ENCODE results near the gene OPA3.
A peak's percentile ranks its signal among the peaks of the same experiment; 100 is the strongest.

The OPA3 gene

GRCh38 chr19:45508861-45509691, 75.5 kb downstream of the OPA3 start:
- TF ChIP-seq, protein P1, sequence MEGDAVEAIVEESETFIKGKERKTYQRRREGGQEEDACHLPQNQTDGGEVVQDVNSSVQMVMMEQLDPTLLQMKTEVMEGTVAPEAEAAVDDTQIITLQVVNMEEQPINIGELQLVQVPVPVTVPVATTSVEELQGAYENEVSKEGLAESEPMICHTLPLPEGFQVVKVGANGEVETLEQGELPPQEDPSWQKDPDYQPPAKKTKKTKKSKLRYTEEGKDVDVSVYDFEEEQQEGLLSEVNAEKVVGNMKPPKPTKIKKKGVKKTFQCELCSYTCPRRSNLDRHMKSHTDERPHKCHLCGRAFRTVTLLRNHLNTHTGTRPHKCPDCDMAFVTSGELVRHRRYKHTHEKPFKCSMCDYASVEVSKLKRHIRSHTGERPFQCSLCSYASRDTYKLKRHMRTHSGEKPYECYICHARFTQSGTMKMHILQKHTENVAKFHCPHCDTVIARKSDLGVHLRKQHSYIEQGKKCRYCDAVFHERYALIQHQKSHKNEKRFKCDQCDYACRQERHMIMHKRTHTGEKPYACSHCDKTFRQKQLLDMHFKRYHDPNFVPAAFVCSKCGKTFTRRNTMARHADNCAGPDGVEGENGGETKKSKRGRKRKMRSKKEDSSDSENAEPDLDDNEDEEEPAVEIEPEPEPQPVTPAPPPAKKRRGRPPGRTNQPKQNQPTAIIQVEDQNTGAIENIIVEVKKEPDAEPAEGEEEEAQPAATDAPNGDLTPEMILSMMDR (IDR thresholded peaks at IDR 0.05; ENCODE audit: insufficient read depth, low read depth, low read length, missing control alignments), result no peak
- H3K4me3 ChIP-seq (ENCODE audit: low read length), result peak overlapping the region; percentile 96
- DNase-seq (ENCODE audit: low read depth), result peak; percentile 41

DNA sequence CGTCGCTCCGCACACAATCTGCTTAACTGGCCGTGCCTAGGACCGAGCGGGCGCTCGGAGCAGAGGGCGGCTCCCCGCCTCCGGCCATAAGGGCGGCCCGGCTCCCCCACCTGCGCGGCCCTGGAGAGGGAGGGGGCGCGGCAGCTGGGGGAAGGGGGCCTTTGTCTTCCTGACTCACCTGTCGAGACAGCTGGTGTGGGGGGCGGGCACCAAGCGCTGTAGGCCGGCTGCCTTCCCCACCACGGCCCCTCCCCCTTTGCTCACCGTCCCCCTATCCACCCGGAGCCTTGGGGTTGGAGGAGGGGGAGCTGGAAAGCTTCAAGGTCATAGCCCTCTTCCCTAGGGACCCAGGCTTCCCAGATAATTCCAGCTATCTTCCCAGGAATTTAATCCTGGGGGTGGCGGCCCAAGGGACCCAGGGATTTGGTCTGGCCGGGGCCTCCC, 76.2 kb downstream of the OPA3 start:
- DNase-seq (ENCODE audit: low read depth), result peak; percentile 50
- TF ChIP-seq, protein P1 (IDR thresholded peaks at IDR 0.05; ENCODE audit: insufficient read depth, low read depth, low read length, missing control alignments), result no peak
- H3K4me3 ChIP-seq (ENCODE audit: low read length), result peak overlapping the region; percentile 96

- TF ChIP-seq, protein P1 (IDR thresholded peaks at IDR 0.05; ENCODE audit: insufficient read depth, low read depth, low read length, missing control alignments), result no peak
- DNase-seq (ENCODE audit: low read depth), result no peak
- H3K4me3 ChIP-seq (ENCODE audit: low read length), result peak overlapping the region; percentile 96
Measured at GRCh38 chr19:45507872-45508416, 76.7 kb downstream of the OPA3 start.

GRCh38 chr19:45506989-45507871, 77.4 kb downstream of the OPA3 start, which contains the start of gene VASP:
VASP (plus strand) TSS chr19:45507479; CDS start chr19:45507772, 293 bp downstream.
- peak within 1 kb of the TSS; percentile 96 for H3K4me3 ChIP-seq (ENCODE audit: low read length)
- peak; percentile 93 for DNase-seq (ENCODE audit: low read depth)
- TF ChIP-seq, protein P1 (IDR thresholded peaks at IDR 0.05; ENCODE audit: insufficient read depth, low read depth, low read length, missing control alignments), result no peak

GRCh38 chr19:45506246-45506988, 78.2 kb downstream of the OPA3 start:
- peak overlapping the region; percentile 96 for H3K4me3 ChIP-seq (ENCODE audit: low read length)
- TF ChIP-seq, protein P1 (IDR thresholded peaks at IDR 0.05; ENCODE audit: insufficient read depth, low read depth, low read length, missing control alignments), result peak; percentile 53
- DNase-seq (ENCODE audit: low read depth), result peak; percentile 97

- TF ChIP-seq, protein P1 (IDR thresholded peaks at IDR 0.05; ENCODE audit: insufficient read depth, low read depth, low read length, missing control alignments), result no peak
- no peak for DNase-seq (ENCODE audit: low read depth)
- peak overlapping the region; percentile 96 for H3K4me3 ChIP-seq (ENCODE audit: low read length)
Measured at GRCh38 chr19:45505996-45506245, 78.7 kb downstream of the OPA3 start.
